ENCODE measurements around the gene KARS1.
A peak's percentile ranks its signal among the peaks of the same experiment; 100 is the strongest.

Gene KARS1
- total RNA-seq = 174 to 175 reads per million in 2 donors

GRCh38 chr16:75647492-75648264 lies at the start of gene KARS1, which contains the start of gene TERF2IP:
KARS1 (minus strand) TSS chr16:75647665; CDS start chr16:75647639, 26 bp downstream.
TERF2IP (plus strand) TSS chr16:75647773; CDS start chr16:75647883, 110 bp downstream.
- peak; percentile 91 for DNase-seq

DNA sequence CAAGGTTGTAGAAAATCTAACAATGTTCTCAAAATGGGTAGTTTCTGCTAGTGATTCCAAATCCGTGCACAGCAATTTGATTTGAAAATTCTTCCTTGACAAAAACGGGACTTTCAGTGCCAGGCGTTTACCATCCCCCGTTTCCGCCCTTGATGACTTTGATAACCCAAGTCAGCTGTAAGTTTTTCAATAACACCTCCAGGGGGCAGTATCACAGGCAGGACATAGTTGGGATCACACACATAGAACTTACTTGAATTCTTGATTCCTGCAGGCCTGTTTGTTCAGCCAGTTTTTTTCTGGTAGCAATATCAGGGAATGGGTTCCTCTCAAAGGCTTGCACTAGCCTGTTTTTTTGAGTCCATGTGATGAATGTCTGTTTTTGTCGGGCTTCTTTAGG lies 48.2 kb upstream of the KARS1 start:
- DNase-seq = no peak

- DNase-seq = no peak
These were observed 39.9 kb upstream of the KARS1 start for GRCh38 chr16:75687361-75687760.

GRCh38 chr16:75682308-75682707 lies 34.8 kb upstream of the KARS1 start:
- no peak for DNase-seq

DNA sequence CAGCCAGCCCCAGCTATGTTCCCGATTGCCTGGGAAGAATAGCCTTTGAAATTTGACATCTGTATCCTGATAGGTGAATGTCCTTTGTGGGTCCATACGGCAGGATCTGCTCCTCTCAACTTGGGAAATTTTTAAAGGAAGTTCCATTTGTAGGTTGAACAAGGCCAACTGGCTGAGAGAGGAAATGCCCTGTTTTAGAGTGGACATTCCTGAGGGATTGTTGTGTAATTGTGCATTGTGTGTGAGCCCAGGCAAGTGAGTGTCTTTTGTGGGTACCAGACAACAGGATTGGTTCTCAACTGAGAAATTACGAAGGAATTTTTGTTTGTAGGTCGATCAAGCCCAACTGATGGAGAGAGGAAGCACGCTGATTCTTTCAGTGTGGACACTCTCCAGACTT lies 31.9 kb upstream of the KARS1 start:
- no peak for DNase-seq

DNA sequence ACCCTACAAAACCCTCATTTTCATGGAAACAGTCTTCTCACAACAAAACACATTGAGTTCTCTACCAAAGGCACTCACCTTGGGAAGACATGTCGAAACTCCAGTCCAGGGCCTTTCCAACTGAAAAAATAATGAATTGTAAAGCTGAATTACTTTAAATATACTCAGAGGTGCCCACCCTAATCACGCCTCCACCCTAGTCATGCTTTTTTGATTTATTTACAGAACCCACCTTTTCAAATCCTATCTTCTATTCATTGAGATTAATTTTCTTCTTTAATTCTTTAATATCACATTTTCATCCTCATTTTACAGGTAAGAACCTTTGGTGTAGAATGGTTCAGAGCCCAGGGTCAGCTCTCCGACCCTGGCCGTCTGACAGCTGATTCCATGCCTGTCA lies 29.4 kb upstream of the KARS1 start, which contains the start of gene CPHXL2:
TSS of gene CPHXL2 (minus strand) at position 101 of the 400 bp plus-strand sequence. CDS start at position 91, 10 bp downstream.
- DNase-seq = no peak

DNA sequence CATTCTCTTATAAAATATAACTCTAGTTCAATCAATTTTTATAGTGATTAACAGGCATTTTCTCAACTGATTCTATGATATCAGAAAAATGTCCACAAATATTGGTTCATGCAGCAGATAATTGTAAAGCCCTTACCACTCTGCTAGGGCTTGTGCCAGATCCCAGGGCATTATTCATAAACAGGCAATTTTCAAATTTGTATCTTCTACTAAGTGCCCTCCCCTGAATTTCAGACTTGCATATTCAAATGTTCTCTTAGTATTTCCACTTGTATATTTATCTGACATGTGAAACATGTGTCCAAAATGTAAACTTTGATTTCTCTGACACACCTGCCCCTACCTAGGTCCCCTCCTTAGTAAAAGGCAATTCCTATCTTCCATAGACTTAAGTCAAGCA lies 20.0 kb upstream of the KARS1 start:
- DNase-seq = no peak

DNA sequence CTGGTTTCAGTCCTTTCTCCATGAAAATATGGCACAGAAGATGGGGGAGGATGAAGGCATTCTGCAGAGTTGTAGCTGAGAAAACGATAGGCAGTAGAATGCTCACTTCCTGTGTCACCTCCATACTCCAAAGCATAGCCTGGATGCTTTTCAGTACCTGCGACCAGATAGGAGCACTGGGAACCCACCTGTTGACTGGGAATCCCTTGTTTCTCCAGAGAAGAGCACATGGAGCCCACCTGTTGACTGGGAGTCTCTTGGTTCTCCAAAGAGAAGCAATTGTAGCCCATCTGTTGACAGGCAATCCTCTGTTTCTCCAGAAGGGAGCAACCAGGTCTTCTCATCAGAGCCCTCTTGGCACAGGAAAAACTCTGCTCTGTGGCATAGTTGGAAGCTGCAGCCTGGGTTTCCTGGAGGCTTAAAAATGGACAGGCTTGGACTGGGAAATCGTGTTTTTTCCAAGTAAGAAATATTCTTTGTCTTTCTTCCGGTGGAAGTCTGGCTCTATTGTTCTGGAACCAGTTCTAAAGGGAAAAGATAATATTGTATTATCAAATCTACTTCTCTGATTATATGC lies 13.3 kb upstream of the KARS1 start:
- DNase-seq = no peak

- DNase-seq = no peak
These were observed 12.9 kb upstream of the KARS1 start for GRCh38 chr16:75660321-75660720.

GRCh38 chr16:75658175-75658574 lies 10.7 kb upstream of the KARS1 start:
- no peak for DNase-seq

GRCh38 chr16:75653922-75654321 lies 6.5 kb upstream of the KARS1 start:
- DNase-seq = no peak

GRCh38 chr16:75648265-75649076 lies 1.0 kb upstream of the KARS1 start:
- DNase-seq = peak; percentile 48

DNA sequence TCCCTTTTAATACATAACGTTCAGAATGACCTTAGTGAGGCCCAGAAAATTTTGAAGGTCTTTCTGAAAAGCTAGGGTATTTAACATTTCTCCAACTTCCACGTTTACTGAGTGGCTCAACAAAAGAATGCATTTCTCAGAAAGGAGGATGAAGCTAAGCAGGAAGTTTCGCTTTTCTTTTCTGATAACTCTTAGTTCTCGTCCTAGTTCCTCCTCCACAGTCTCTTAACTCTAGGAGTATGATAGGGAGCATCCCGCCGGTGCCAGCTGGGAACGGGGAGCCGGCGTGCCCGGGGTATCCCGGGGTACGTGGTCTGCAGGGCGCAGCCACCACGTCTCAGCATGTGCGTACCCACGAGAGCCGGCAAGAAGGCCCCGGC lies 363 bp downstream of the KARS1 start:
- DNase-seq = no peak

- no peak for DNase-seq
These were observed 3.0 kb downstream of the KARS1 start for GRCh38 chr16:75644240-75645012.

- DNase-seq = no peak
These were observed 6.9 kb downstream of the KARS1 start for GRCh38 chr16:75640598-75640997.

DNA sequence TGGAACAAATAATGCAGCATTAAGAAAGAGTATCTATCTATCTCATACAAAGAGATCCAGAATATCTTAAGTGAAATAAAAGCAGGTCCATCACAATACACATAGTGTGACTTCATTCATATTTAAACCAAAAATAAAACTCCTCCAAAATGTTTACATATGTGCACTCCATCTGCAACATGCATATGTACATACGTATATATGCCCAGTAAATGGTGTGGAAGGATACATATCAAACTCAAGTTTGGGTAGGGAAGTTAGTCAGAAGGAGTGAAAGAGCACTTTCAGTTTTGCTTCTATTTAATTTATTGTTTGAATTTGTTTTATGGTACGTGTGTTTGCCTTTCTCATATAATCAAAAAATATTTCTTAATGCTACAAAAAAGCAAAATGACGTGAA lies 12.4 kb downstream of the KARS1 start:
- no peak for DNase-seq

DNA sequence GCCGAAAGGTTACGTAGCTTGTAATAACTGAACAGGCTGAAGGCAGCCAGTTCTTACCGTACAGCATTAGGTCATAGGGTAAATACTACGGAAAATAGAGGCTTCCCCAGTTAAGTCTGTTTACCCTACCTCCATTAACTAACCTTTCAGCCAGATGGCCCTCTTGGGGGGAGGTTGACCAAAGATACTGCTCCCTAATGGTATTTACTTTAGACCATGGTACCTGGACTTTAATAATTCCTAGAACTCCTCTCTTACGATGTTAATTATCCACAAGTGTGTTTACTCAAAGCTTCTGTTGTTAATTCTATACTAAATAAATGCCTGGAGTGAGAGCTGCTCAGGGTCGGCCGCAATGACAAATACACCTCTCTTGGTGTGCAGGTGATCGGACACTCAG lies 14.6 kb downstream of the KARS1 start:
- no peak for DNase-seq

- DNase-seq = no peak
These were observed 17.4 kb downstream of the KARS1 start for GRCh38 chr16:75630052-75630451.

GRCh38 chr16:75629132-75629531 lies 18.3 kb downstream of the KARS1 start:
- no peak for DNase-seq

DNA sequence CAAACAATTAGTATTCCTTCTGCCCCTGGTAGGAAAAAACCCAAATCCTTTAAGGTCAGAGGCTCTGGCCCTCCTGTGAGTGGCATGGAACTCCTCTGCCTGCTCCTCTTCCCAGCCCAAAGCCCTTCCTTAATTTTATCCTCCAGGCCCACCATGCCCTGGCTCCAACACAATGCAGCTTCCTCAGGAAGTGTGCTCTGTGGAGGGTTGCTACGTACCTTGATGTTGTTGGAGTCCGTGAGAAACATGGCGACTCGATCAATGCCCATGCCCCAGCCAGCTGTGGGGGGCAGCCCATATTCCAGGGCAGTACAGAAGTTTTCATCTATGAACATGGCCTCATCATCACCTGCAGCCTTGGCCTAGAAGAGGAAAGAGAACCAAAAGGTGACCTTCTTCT lies 19.1 kb downstream of the KARS1 start:
- no peak for DNase-seq

- no peak for DNase-seq
These were observed 19.6 kb downstream of the KARS1 start for GRCh38 chr16:75627851-75628250.

GRCh38 chr16:75626806-75627205 lies 20.7 kb downstream of the KARS1 start:
- DNase-seq = no peak

DNA sequence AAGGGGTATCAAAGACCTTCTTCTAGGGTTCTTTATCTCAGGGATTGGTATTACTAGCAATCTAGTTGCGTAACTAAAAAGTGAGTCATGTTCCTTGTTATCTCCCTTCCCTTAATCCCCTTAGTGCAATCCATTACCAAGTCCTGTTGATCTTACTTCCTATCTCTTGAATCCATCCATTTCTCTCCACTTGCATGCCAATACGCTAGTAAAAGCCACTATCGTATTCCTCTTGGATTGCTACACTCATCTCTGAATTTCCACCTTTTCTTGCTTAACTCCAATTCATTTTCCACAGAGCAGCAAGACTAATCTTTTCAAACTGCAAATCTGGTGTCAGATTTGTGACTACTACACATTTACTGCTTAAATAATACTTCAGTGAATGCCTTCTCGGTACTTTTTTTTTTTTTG lies 22.5 kb downstream of the KARS1 start:
- DNase-seq = no peak

All from activated gamma-delta T cell (primary cell).